Measurements from ENCODE around the gene C1QL1. TPM values are rescaled to one million over a fixed set of nuclear protein-coding genes. Genes with fewer than 3 reads are reported as not detected.

The C1QL1 gene
- total and polyA plus RNA-seq, 9 of the 15 experiments (the other 6 are each of a cell fraction or from before 2014, with no cell fraction given): 0.07 to 0.12 (median 0.09) TPM; not detected in 6

DNA sequence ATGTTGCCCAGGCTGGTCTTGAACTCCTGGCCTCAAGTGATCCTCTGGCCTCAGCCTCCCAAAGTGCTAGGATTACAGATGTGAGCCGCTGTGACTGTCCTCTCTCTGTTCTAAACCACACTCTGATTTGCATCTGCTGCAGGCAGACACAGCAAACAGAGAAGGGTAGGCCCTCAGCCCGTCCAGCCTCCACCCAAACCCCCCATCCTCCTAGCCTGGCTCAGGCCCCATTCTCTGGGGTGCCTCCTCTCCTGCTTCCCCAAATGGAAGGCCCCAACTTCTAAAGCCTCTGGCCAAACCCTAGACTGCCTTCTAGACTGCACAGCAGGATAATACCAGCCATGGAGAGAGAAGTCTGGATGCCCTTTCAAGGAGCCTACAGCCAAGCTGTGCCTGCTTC, 48.7 kb downstream of the C1QL1 start:
- ATAC-seq (no peak), DNase-seq (ENCODE audit: extremely low read depth in 1 of 4, low spot score in 3 of 4) (no peak), FAIRE-seq (no peak)
- intact Hi-C loops (cut with micrococcal nuclease): no loop called here
- H3K79me2 ChIP-seq (ENCODE audit: control insufficient read depth, insufficient read depth, low read length): no peaks in the 10 kb centered on the region
- H3K9me3 ChIP-seq (replicated peaks; ENCODE audit: control insufficient read depth, insufficient read depth, low read depth, low read length): no peaks in the 10 kb centered on the region
- in situ Hi-C loops (cut with MboI): loop anchor here (5.0 kb wide), 1 partner anchor 98 kb away; no protein-coding TSS in a partner anchor
- no TSS peak for BruUV-seq (replicated peaks)
- TF ChIP-seq BCOR (IDR thresholded peaks at IDR 0.05): no peak
- TF ChIP-seq FOXA1 (IDR thresholded peaks at IDR 0.05; ENCODE audit: borderline replicate concordance): no peak
- no peak for TF ChIP-seq LEF1 (IDR thresholded peaks at IDR 0.05)
- TF ChIP-seq SMARCE1 (IDR thresholded peaks at IDR 0.05): no peak
- no peak for TF ChIP-seq KDM5B (IDR thresholded peaks at IDR 0.05; ENCODE audit: insufficient replicate concordance, low read depth, low read length)
- no peak for TF ChIP-seq CHD1 (IDR thresholded peaks at IDR 0.05; ENCODE audit: low read length)
- no peak for TF ChIP-seq TAF9B (IDR thresholded peaks at IDR 0.05; ENCODE audit: partially characterized antibody)
- TF ChIP-seq, protein P1, sequence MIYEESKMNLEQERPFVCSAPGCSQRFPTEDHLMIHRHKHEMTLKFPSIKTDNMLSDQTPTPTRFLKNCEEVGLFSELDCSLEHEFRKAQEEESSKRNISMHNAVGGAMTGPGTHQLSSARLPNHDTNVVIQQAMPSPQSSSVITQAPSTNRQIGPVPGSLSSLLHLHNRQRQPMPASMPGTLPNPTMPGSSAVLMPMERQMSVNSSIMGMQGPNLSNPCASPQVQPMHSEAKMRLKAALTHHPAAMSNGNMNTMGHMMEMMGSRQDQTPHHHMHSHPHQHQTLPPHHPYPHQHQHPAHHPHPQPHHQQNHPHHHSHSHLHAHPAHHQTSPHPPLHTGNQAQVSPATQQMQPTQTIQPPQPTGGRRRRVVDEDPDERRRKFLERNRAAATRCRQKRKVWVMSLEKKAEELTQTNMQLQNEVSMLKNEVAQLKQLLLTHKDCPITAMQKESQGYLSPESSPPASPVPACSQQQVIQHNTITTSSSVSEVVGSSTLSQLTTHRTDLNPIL (CRISPR knock-in tag; IDR thresholded peaks at IDR 0.05): no peak
- no peak for TF ChIP-seq ZNF324 (CRISPR knock-in tag; IDR thresholded peaks at IDR 0.05)
- no peak for TF ChIP-seq ZNF121 (CRISPR knock-in tag; conservative IDR thresholded peaks at IDR 0.05)
- TF ChIP-seq, protein P2, sequence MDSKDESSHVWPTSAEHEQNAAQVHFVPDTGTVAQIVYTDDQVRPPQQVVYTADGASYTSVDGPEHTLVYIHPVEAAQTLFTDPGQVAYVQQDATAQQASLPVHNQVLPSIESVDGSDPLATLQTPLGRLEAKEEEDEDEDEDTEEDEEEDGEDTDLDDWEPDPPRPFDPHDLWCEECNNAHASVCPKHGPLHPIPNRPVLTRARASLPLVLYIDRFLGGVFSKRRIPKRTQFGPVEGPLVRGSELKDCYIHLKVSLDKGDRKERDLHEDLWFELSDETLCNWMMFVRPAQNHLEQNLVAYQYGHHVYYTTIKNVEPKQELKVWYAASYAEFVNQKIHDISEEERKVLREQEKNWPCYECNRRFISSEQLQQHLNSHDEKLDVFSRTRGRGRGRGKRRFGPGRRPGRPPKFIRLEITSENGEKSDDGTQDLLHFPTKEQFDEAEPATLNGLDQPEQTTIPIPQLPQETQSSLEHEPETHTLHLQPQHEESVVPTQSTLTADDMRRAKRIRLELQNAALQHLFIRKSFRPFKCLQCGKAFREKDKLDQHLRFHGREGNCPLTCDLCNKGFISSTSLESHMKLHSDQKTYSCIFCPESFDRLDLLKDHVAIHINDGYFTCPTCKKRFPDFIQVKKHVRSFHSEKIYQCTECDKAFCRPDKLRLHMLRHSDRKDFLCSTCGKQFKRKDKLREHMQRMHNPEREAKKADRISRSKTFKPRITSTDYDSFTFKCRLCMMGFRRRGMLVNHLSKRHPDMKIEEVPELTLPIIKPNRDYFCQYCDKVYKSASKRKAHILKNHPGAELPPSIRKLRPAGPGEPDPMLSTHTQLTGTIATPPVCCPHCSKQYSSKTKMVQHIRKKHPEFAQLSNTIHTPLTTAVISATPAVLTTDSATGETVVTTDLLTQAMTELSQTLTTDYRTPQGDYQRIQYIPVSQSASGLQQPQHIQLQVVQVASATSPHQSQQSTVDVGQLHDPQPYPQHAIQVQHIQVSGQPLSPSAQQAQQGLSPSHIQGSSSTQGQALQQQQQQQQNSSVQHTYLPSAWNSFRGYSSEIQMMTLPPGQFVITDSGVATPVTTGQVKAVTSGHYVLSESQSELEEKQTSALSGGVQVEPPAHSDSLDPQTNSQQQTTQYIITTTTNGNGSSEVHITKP (IDR thresholded peaks at IDR 0.05; ENCODE audit: partially characterized antibody): no peak
- no peak for TF ChIP-seq TEAD2 (tag; IDR thresholded peaks at IDR 0.05)
- no peak for TF ChIP-seq ELF1 (tag; IDR thresholded peaks at IDR 0.05)
- TF ChIP-seq ZNF449 (CRISPR knock-in tag; IDR thresholded peaks at IDR 0.05): no peak
- TF ChIP-seq ZNF384 (IDR thresholded peaks at IDR 0.05; ENCODE audit: low read depth, low read length): no peak
- TF ChIP-seq PKNOX1 (IDR thresholded peaks at IDR 0.05): no peak
- H3K9ac ChIP-seq (ENCODE audit: insufficient read depth in 1 of 2, low read depth in 2 of 2, low read length in 2 of 2): no peak overlapping the region
- ChIA-PET CTCF (ENCODE audit: low intra/inter-chr PET ratio) (interaction anchor here (0.8 to 2.8 kb wide), 3 partner anchors 102 to 180 kb away, joined by 3 to 34 read pairs (median 10); no protein-coding TSS in a partner anchor), POLR2A (interaction anchor here (1.0 to 1.3 kb wide), 3 partner anchors 101 to 230 kb away, joined by 3 to 4 read pairs (median 4); no protein-coding TSS in a partner anchor)
- H3K4me2 ChIP-seq (ENCODE audit: insufficient read depth, low read length): no peak overlapping the region
- WGBS (ENCODE audit: insufficient coverage, low coverage, missing lambda C conversion rate): 30% methylated on average over 2 of the region's 2 CpGs
- H2AFZ ChIP-seq (ENCODE audit: low read depth, low read length): no peak overlapping the region
- H3K27ac ChIP-seq (ENCODE audit: extremely low read depth, low read depth, low read length): no peak overlapping the region
- H3K9me1 ChIP-seq (ENCODE audit: control insufficient read depth, insufficient read depth, low read length): no peaks in the 10 kb centered on the region
- H3K36me3 ChIP-seq (ENCODE audit: control insufficient read depth, insufficient read depth, low read length): no peaks in the 10 kb centered on the region
- H3K4me1 ChIP-seq (replicated peaks in 1 of 2; ENCODE audit: control insufficient read depth in 2 of 2, insufficient read depth in 2 of 2, low read length in 2 of 2): peaks cover 2 to 15% of the 10 kb centered on the region in 2 experiments; a peak in 4 of 5 replicates
- H3K27me3 ChIP-seq (ENCODE audit: control insufficient read depth in 2 of 2, insufficient read depth in 2 of 2, low read length in 2 of 2): peaks cover 2 to 19% of the 10 kb centered on the region in 2 experiments; a peak in 2 of 5 replicates
- no peak overlapping the region for H3K4me3 ChIP-seq
- H4K20me1 ChIP-seq (replicated peaks; ENCODE audit: control insufficient read depth, insufficient read depth, low read length): 0 out of 2 replicates have a peak, but pooled peaks cover 10% of the 10 kb centered on the region

Data from K562 (cell line).